GM21526 (cell line): ENCODE measurements around the gene DNPH1.

Experiments used
- ATAC-seq: cut with Tn5 transposase; IDR thresholded peaks from one replicate; pipeline ENCODE4 v1.9.1; 2021; ENCODE audit warnings: moderate library complexity; ENCODE audit not compliant: unreplicated experiment, low FRiP score

The DNPH1 gene

DNA sequence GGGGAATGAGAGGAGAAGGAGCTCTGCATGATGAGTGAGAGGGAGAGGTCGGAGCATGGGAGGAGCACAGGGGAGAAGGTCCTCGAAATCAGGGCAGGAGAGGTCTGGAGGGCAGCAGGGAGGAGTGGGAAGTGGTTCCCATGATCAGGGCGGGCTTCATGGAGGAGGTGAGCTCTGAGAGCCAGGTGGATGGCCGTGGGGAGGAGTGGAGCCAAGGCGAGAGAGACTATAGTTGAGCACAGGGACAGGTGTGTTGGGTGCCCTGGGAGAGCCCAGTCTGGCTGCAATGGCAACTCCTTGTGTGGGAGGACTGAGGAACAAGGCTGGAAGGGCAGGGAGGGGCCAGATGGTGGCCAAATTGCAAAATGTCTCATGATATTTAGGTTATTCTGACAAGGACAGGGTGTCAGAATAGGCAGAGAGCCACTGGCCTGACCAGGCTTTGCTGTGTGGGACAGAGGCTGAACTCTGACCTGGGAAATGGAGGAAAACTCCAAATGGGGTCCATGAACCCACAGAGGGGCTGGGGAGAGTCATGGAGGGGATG lies 35.4 kb upstream of the DNPH1 start:
- no peak for ATAC-seq

DNA sequence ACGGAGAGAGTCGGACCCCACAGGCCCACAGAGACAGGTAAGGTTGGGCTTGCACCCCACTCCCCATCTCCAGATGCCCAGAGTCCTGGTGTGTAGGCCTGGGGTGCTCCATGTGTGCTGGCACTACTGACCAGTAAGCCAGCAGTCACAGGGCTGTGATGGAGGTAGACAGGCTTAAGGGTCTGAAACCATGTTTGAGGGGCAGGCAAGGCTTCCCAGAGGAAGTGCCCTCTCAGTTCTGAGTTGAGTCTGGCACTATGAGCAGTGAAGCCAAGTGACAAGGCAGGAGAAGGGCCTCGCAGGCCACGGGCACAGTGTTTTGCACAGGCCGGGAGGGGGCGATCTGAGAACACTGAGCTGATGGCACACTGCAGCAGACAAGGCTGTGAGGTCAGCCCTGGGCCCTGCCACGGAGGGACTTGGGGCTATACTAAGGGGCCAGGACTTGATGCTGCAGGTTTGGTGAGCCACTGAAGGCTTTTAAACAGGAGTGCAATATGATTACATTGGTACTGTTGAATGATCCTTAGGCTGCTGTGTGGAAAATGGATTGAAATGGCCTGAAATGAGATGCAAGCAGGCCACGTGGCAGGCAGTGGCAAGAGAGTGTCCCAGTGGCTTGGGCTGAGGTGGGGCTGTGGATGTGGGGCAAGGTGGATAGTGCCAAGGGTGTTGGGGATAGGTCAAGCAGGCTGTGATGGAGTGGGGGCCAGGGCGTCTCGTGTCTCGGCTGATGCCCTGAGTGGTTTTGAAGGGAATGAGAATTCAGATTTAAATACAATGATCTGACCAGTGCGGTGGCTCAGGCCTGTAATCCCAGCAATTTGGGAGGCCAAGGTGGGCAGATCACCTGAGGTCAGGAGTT lies 34.3 kb upstream of the DNPH1 start:
- ATAC-seq: peak; percentile 60

DNA sequence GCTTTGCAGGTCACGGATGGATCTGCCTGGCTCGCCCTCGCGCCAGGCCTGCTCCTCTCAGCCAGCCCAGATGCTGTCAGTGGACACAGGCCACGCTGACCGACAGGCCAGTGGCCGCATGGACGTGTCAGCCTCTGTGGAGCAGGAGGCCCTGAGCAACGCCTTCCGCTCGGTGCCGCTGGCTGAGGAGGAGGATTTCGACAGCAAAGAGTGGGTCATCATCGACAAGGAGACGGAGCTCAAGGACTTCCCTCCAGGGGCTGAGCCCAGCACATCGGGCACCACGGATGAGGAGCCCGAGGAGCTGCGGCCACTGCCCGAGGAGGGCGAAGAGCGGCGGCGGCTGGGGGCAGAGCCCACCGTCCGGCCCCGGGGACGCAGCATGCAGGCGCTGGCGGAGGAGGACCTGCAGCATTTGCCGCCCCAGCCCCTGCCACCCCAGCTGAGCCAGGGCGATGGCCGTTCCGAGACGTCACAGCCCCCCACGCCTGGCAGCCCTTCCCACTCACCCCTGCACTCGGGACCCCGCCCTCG lies 33.6 kb upstream of the DNPH1 start:
- no peak for ATAC-seq

DNA sequence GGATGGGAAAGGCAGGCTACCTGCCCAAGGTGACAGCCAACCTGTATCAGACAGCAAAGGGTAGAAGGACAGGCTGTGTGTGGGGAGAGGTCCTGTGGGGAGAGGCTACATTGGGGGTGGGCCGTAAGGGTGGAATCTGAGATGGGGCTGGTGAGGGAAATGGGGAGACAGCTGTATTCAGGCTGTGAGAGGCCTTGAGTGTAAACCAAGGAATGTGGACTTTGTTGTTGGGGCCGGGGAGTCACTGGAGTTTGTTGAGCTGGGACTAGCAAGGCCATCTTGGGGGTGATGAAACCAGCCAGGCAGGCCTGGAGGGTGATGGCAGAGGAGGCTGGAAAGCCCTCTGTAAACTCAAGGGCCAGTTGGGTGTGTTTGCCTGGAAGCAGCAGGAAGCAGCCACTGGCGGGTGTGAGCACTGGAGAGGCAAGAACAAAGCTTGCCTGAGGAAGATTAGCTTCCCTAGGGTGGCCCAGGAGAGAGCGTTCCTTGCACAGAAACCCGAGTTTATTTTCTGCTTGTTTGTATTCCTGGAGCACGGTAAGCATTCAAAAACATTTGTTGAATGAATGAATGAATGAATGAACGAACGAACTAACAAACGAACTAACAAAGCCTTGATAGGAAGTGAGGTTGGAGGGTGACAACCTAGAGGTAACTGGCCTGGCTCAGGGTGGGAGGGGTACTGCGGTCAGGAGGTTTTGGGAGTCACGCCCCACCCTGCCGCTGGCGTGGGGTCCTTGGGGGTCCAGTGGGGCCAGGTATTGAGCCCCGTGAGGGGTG lies 32.9 kb upstream of the DNPH1 start:
- no peak for ATAC-seq

DNA sequence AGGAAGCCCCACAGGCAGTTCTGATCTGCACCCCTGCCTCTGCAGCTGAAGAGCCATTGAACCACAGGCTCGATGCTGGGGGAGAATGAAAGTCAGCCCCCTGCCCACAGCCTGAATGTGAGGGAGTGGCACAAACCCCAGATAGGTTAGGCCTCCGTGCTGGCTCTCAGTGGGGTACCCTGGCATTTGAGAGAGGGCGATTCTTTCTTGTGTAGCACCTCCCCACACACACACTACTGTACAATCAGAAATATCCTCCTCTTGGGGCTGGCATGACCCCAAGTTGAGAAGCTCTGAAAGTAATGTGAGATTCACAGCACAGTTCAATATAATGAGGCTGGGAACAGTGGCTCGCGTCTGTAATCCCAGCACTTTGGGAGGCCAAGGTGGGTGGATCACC lies 31.9 kb upstream of the DNPH1 start:
- no peak for ATAC-seq

DNA sequence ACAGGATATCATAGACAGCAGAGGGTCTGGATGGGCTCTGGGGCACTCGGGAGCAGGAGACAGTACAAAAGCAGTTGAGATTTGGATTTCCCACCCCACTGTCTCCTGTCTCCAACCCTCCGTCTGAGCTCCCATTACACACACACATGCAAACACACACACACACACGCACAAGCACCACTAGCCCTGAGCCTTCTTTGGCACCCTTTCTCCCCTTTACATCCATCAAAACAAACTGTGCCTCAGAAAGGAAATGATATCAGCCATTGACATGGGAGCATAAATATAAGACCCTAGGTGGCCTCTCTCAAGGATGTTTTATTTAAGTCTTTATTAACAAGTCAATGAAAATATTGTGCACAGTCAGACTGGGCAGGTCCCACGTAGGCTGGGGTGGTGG lies 31.5 kb upstream of the DNPH1 start:
- ATAC-seq: no peak

DNA sequence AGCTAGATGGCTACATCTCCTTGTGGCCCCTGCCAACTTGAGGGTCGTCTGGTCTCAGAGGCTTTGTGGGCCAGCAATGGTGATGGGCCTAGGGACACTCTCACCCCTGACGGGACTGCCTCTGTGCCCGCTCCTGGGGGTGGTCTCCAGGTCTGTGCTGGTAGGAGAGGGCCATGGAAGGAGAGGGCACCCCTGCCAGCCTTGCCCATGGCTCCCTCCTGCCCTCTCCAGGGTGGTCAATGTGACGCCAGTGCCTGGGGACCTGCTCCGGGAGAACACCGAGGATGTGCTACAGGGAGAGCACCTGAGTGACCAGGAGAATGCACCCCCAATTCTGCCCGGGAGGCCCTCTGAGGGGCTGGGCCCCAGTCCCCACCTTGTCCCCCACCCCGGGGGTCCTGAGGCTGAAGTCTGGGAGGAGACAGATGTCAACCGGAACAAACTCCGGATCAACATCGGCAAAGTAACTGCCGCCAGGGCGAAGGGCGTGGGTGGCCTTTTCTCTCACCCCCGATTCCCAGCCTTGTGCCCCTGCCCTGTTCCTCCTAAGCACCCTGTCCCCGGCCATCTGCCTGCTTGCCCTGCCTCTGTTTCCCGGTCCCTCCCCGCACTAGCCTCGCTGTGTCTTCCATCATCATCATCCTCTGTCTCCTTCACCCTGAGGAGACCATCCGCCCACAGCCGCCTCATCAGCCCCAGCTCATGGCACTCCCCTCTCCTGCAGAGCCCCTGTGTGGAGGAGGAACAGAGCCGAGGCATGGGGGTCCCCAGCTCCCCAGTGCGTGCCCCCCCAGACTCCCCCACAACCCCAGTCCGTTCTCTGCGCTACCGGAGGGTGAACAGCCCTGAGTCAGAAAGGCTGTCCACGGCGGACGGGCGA lies 29.8 kb upstream of the DNPH1 start:
- no peak for ATAC-seq

DNA sequence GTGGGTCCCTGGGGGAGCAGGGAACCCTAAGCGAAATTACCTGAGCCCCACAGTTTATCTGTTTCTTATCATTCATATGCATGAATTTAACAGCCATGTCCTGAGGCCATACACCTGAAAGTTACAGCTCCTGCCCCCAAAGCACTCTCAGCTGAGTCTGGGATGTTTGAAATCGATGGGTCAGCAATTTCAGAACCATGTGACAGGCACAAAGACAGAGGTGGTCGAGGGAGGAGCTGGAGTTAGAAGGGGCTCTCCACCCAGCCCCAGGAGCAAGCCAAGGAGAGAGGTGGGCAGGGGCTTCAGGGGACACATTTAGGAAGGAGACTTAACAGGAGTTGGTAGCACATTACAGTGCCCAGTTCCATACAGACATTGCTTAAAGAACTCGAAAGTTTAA lies 28.9 kb upstream of the DNPH1 start:
- ATAC-seq: no peak

DNA sequence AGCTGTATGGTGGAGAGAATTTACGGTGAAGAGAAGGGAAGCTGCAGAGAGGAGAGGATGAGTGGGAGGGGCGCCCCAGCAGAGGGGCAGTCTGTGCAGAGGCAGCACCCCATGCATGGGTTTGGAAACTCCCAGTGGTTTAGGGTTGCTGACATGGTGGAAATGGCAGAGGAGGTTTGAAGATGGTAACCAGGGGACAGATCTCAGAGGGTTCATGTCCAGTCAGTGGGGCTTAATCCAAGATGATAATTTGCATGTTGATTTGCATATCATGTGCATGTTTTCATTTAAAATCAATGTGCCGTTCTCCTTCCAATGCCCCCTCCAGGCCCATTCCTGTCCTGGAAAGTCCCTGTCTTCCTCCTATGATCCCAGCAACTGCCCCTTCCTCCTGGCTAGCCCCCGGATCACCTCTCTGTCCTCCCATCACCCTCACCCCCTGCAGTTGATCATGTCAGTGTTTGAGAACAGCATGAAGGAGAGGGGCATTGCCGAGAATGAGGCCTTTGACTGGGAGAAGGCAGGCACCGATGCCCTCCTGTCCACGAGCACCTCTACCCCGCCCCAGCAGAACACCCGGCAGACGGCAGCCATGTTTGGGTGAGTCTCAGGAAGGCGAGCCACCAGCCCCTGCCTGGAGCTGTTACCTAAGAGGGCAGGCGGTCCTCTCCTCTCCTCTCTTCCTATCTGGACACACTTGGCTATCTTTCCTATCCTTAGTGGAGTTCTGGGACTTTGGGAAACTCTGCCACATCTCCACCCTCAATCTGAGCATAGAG lies 28.3 kb upstream of the DNPH1 start:
- ATAC-seq: no peak

DNA sequence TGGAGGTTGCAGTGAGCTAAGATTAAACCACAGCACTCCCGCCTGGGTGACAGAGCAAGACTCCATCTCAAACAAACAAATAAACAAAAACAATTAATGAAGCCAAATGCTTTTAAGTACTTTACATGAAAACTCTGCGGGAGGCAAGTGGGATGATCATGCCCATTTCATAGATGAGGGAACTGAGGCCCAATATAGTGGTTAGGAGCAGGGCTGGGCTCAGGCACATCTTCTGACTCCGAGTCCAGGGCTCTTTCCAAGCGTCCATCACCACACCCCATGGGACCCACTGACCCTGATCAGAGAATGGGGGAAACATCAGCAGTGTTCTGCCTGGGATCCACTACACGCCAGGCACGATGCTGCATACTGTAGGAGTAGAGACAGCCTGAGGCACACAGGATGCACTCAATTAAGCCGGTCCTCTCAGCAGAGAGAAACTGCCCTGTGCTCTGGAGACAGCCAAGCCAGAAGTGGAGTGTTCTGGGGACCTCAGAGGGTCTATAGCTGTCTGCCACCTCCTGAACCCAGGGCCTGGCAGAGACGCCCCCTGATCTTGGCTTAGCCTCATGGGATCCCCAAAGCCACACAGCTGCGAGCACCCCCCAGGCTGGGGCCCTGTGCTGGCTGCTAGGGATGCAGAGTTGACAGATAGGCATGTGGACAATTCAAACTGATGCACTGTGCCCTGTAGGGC lies 27.5 kb upstream of the DNPH1 start:
- no peak for ATAC-seq

DNA sequence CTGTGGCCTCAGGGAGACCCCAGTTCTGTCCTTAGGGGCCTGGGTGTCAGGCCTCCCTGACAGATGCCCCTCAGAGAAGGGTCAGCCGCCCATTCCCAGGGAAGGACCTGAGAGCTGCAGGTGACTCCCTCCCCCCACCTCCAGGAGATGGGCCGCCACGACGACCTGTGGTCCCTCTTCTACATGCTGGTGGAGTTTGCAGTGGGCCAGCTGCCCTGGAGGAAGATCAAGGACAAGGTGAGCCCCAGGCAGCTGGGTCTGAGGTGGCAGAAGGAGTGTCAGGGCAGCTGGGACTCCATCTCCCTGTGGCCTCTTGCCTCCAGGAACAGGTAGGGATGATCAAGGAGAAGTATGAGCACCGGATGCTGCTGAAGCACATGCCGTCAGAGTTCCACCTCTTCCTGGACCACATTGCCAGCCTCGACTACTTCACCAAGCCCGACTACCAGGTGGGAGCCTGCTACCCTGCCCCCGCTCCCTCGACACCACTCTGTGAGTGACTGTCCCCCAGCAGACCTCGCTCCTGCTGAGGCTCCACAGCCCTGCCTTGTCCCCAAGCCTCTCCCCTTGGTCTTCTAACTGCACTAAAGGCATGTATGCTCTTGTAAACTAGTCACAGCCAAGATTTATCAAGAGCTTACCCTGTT lies 26.2 kb upstream of the DNPH1 start:
- no peak for ATAC-seq

DNA sequence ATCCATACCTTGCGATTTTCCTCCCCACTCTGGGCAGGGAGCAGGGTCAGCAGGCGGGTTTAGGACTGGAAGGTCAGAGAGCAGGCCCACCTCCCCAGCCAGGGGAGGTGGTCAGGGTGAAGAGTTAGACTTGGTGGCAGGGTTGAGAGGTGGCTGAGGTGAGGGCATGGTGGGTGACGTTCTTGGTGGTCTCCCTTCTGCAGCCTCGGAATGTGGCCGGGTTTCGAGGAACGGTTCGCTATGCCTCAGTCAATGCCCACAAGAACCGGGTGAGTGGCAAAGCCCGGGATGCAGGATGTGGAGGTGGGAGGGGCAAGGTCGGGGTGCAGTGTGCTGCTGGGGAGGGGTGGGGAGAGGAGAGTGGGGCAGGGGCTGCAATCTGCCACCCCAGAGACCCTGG lies 25.6 kb upstream of the DNPH1 start:
- no peak for ATAC-seq

DNA sequence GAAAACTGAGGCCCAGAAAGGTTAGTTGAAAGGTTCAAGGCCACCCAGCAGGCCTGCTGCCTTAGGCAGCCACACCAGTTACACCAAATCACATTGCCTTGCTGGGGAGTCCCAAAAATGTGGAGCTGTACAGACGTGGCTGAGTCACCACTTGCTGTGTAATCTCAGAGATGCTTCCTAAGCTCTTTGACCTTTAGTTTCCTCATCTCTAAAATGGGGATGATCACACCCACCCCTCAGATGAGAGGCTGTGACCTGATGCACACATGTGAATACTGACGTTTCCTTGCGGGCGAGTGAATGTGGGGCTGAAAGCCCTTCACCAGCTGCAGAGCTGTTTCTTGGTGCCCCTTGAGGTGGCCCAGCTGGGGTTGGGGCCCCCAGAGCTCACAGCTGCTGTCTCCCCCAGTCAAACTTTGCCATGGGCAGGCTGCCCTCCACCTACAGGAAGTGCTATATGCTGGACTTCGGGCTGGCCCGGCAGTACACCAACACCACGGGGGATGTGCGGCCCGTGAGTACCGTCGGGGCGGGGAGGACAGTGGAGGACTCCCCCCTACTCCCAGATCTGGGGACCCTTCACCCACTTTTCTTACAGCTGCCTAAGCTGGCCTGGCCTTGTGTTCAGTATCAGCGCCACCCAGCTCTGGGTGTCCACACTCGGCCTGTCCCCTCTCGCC lies 25.0 kb upstream of the DNPH1 start:
- no peak for ATAC-seq

DNA sequence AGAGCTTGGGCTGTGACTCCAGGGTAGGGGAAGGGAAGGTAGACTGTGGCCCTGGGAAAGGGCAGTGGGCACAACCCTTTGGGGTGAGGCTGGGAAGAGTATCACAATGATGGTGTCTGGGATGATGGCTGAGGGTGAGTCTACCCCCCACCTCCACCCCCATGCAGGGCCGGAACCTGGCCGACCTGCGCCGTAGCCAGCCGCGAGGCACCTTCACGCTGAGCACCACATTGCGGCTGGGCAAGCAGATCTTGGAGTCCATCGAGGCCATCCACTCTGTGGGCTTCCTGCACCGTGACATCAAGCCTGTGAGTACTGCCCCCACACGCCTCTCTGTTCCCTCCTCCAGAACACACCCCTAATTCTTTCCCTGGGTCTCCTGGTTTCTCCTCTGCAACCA lies 24.1 kb upstream of the DNPH1 start:
- ATAC-seq: no peak

DNA sequence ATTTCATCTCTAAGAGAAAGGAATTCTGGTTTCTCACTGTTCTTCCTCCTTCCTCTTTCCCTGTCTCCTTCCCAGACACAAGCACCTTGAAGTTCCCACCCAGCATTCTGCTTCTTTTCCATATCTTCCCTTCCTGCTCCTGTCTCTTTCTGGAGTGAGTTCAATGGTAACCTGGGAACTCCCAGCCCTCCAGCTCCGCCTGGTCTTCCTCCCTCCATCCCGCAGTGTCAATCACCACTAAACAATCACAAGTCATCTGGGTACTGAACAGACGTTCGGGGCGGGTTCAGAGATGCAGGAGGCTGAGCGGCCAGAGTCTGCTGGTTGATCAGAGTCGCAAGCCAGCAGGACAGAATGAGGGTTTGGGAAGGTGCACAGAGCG lies 21.7 kb upstream of the DNPH1 start:
- ATAC-seq: no peak

DNA sequence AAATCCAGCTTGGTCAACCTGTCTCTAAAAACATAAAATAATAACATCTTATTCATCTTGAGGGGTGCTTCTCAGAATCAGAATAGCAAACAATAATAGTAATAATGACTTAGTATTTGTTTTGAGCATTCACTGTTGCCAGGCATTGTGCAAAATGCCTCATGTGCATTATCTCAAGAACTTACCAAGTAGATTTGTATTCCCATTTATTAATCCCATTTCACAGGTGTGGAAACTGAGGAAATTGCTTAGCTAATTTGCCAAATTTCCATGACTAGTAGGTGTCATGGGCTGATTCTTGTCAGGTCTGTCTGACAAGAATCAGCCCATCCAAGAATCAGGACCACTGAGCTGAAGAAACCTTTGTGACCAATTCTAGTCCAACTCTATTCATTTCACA lies 19.5 kb upstream of the DNPH1 start:
- ATAC-seq: no peak

DNA sequence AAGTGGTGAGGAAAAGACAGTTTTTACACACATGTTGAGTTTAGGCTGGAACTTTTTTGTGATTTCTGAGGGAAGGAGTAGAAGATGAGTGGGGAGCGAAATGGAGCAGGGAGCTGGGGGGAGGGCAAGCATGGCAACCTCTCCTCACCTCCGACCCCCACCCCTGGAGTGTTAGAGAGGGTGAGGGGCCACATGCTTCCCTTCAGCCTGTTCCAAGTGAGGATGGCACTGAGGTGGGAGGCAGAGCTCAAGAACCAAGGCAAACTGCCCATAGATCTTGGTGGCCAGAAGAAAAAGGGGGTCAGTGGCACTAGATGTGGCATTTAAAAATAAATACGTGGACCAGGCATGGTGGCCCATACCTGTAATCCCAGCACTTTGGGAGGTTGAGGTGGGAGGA lies 18.8 kb upstream of the DNPH1 start:
- no peak for ATAC-seq
